ENCODE results near the gene TASL. TPM values are rescaled to one million over a fixed set of nuclear protein-coding genes. Genes with fewer than 3 reads are reported as not detected.
"Not testable (repeated sequence)": the region's sequence is repeated elsewhere in the genome, so short reads cannot be mapped to it uniquely, and the experiment has no call there.

The TASL gene
- total RNA-seq, 1 donor = 14.0 TPM

GRCh38 chrX:30580641-30581040 is 3.1 kb upstream of the TASL start:
- no peak for DNase-seq (ENCODE audit: low read depth in 2 of 3, low spot score in 2 of 3)

GRCh38 chrX:30576881-30577280 is 685 bp downstream of the TASL start:
- DNase-seq (ENCODE audit: low read depth in 2 of 3, low spot score in 2 of 3) = no peak

- DNase-seq (ENCODE audit: low read depth in 2 of 3, low spot score in 2 of 3) = no peak
Observed at GRCh38 chrX:30573125-30573524, 4.4 kb downstream of the TASL start.

- DNase-seq (ENCODE audit: low read depth in 2 of 3, low spot score in 2 of 3) = no peak
Observed at GRCh38 chrX:30572678-30573077, 4.9 kb downstream of the TASL start.

GRCh38 chrX:30572004-30572403 is 5.6 kb downstream of the TASL start:
- no peak for DNase-seq (ENCODE audit: low read depth in 2 of 3, low spot score in 2 of 3)

GRCh38 chrX:30570505-30570904 is 7.1 kb downstream of the TASL start:
- peak in 1 of 3 donors; percentile 60 for DNase-seq (ENCODE audit: low read depth in 2 of 3, low spot score in 2 of 3)

- DNase-seq (ENCODE audit: low read depth in 2 of 3, low spot score in 2 of 3) = peak in 1 of 3 donors; percentile 29
Observed at GRCh38 chrX:30568136-30568535, 9.4 kb downstream of the TASL start.

GRCh38 chrX:30563070-30563469 is 14.5 kb downstream of the TASL start:
- DNase-seq (ENCODE audit: low read depth in 2 of 3, low spot score in 2 of 3) = not testable (repeated sequence)

GRCh38 chrX:30561191-30561590 is 16.4 kb downstream of the TASL start:
- no peak for DNase-seq (ENCODE audit: low read depth in 2 of 3, low spot score in 2 of 3)

GRCh38 chrX:30538271-30538670 is 39.3 kb downstream of the TASL start:
- no peak for DNase-seq (ENCODE audit: low read depth in 2 of 3, low spot score in 2 of 3)

- no peak for DNase-seq (ENCODE audit: low read depth in 2 of 3, low spot score in 2 of 3)
Observed at GRCh38 chrX:30533835-30534234, 43.7 kb downstream of the TASL start.

GRCh38 chrX:30533266-30533665 is 44.3 kb downstream of the TASL start:
- DNase-seq (ENCODE audit: low read depth in 2 of 3, low spot score in 2 of 3) = no peak

- DNase-seq (ENCODE audit: low read depth in 2 of 3, low spot score in 2 of 3) = peak in 1 of 3 donors; percentile 2
Observed at GRCh38 chrX:30530606-30531005, 47.0 kb downstream of the TASL start.

- no peak for DNase-seq (ENCODE audit: low read depth in 2 of 3, low spot score in 2 of 3)
Observed at GRCh38 chrX:30525732-30526131, 51.8 kb downstream of the TASL start.

- DNase-seq (ENCODE audit: low read depth in 2 of 3, low spot score in 2 of 3) = no peak
Observed at GRCh38 chrX:30521440-30522182, 56.0 kb downstream of the TASL start.

- peak in 2 of 3 donors; percentile 3 to 34 for DNase-seq (ENCODE audit: low read depth in 2 of 3, low spot score in 2 of 3)
Observed at GRCh38 chrX:30513284-30513683, 64.3 kb downstream of the TASL start.

Small RNAs within 50 kb of the gene (small RNA-seq; reads per million reads assigned to genes)
- not detected for gene CKS1BP6

Other genes with a start within 250 kb of the TASL start
- 5.7 TPM for gene GK, start 75.7 kb upstream of the TASL start, total RNA-seq